NB4 (cell line): ENCODE data around the gene SOD3.

Source experiments
- MYC ChIP-seq: IDR thresholded peaks from 2 replicates; pipeline ENCODE4 v1.6.1; 2011; ENCODE audit warnings: low read depth, low read length
- TF ChIP-seq, protein P1 (sequence below): IDR thresholded peaks from one replicate; pipeline ENCODE4 v1.5.1; 2012; ENCODE audit warnings: low read depth, low read length

DNA sequence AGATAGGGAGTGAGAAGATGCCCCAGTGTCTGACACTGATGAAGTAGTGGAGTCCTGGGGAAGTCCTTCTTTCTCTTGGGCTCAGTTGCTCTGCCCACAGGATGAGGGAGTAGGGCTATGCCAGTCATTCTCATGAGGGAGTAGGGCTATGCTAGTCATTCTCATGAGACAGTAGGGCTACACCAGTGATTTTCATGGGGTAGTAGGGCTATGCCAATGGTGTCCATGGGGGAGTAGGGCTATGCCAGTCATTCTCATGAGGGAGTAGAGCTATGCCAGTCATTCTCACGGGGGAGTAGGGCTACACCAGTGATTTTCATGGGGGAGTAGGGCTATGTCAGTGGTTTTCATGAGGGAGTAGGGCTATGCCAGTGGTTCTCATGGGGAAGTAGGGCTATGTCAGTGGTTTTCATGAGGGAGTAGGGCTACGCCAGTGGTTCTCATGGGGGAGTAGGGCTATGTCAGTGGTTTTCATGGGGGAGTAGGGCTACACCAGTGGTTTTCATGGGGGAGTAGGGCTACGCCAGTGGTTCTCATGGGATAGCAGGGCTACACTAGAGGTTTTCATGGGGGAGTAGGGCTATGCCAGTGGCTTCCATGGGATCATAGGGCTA lies 43.3 kb upstream of the SOD3 start:
- TF ChIP-seq, protein P1, sequence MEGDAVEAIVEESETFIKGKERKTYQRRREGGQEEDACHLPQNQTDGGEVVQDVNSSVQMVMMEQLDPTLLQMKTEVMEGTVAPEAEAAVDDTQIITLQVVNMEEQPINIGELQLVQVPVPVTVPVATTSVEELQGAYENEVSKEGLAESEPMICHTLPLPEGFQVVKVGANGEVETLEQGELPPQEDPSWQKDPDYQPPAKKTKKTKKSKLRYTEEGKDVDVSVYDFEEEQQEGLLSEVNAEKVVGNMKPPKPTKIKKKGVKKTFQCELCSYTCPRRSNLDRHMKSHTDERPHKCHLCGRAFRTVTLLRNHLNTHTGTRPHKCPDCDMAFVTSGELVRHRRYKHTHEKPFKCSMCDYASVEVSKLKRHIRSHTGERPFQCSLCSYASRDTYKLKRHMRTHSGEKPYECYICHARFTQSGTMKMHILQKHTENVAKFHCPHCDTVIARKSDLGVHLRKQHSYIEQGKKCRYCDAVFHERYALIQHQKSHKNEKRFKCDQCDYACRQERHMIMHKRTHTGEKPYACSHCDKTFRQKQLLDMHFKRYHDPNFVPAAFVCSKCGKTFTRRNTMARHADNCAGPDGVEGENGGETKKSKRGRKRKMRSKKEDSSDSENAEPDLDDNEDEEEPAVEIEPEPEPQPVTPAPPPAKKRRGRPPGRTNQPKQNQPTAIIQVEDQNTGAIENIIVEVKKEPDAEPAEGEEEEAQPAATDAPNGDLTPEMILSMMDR = no peak
- TF ChIP-seq MYC = no peak
